ENCODE results near the gene CAPN15.

DNA sequence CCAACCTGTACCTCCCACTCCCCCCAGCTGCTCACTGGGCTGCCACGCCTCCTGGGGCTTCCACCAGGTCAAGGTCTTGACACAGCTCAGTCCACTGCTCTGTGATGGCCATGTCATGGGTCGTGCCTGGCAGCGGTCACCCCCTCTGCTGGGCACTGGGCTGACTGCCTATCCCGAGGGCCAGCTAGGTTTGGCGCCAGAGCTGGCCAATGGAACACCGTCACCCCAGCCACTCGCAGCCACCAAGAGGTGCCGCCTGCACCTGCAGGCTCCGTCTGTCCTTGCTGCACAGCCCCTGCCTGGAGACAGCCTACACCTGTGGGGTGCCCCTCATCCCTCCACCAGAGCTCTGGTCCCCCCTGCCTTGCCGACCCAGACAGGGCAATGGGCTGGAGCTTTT, 57.8 kb downstream of the CAPN15 start:
- no peak for TF ChIP-seq POLR2A (IDR thresholded peaks at IDR 0.05)
- TF ChIP-seq, protein P1, sequence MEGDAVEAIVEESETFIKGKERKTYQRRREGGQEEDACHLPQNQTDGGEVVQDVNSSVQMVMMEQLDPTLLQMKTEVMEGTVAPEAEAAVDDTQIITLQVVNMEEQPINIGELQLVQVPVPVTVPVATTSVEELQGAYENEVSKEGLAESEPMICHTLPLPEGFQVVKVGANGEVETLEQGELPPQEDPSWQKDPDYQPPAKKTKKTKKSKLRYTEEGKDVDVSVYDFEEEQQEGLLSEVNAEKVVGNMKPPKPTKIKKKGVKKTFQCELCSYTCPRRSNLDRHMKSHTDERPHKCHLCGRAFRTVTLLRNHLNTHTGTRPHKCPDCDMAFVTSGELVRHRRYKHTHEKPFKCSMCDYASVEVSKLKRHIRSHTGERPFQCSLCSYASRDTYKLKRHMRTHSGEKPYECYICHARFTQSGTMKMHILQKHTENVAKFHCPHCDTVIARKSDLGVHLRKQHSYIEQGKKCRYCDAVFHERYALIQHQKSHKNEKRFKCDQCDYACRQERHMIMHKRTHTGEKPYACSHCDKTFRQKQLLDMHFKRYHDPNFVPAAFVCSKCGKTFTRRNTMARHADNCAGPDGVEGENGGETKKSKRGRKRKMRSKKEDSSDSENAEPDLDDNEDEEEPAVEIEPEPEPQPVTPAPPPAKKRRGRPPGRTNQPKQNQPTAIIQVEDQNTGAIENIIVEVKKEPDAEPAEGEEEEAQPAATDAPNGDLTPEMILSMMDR (IDR thresholded peaks at IDR 0.05), result no peak

Data from testis (tissue), 2 donors.